Fibroblast of lung (primary cell): Measurements from ENCODE around the gene STK11. TPM values are rescaled to one million over a fixed set of nuclear protein-coding genes. Genes with fewer than 3 reads are reported as not detected.

Source experiments
- DNase-seq, 2 donors: peaks; one replicate each; pipeline versions ENCODE4 v3.0.0 to v3.0.0-alpha.2; 2010; ENCODE audit warnings: low read depth in 2 of 2
- H2AFZ ChIP-seq: 2 replicates; pipeline ENCODE4 v1.5.1; 2012; ENCODE audit warnings: low read length, control low read depth, inconsistent platforms
- H3K27ac ChIP-seq: 2 replicates; pipeline ENCODE4 v1.5.1; 2011; ENCODE audit warnings: low read length, control low read depth; ENCODE audit not compliant: insufficient read depth
- H3K27me3 ChIP-seq: 2 replicates; pipeline ENCODE4 v1.5.1; 2011; ENCODE audit warnings: mild to moderate bottlenecking, low read length; ENCODE audit not compliant: control insufficient read depth, insufficient read depth
- H3K36me3 ChIP-seq: 2 replicates; pipeline ENCODE4 v1.5.1; 2011; ENCODE audit warnings: low read length; ENCODE audit not compliant: control insufficient read depth, insufficient read depth
- H3K4me1 ChIP-seq: 2 replicates; pipeline ENCODE4 v1.5.1; 2011; ENCODE audit warnings: low read length; ENCODE audit not compliant: control insufficient read depth, insufficient read depth; ENCODE audit errors: extremely low read depth
- H3K4me2 ChIP-seq: 2 replicates; pipeline ENCODE4 v1.5.1; 2011; ENCODE audit warnings: low read length, control low read depth; ENCODE audit not compliant: insufficient read depth; ENCODE audit errors: extremely low read depth
- H3K4me3 ChIP-seq, 4 experiments: fragments of 200-600 bp in 1 of 4; sonication (generic) in 1 of 4; replicated peaks in 1 of 4; 2 replicates each; pipeline ENCODE4 v1.5.1; 2011 to 2016; ENCODE audit warnings: low read length in 4 of 4, low read depth in 3 of 4, mild to moderate bottlenecking in 3 of 4, control low read depth in 2 of 4, inconsistent platforms in 1 of 4, mixed read lengths in 1 of 4; ENCODE audit not compliant: insufficient read depth in 1 of 4; ENCODE audit errors: control extremely low read depth in 1 of 4
- H3K79me2 ChIP-seq: 2 replicates; pipeline ENCODE4 v1.5.1; 2012; ENCODE audit warnings: mild to moderate bottlenecking, low read length, inconsistent platforms; ENCODE audit not compliant: control insufficient read depth, insufficient read depth
- H3K9ac ChIP-seq: 2 replicates; pipeline ENCODE4 v1.5.1; 2011; ENCODE audit warnings: mild to moderate bottlenecking, low read length, control low read depth; ENCODE audit not compliant: insufficient read depth
- H3K9me3 ChIP-seq: 2 replicates; pipeline ENCODE4 v1.5.1; 2012; ENCODE audit warnings: low read depth, low read length; ENCODE audit not compliant: control insufficient read depth, insufficient read depth
- H4K20me1 ChIP-seq: 2 replicates; pipeline ENCODE4 v1.5.1; 2011; ENCODE audit warnings: low read length; ENCODE audit not compliant: control insufficient read depth, insufficient read depth; ENCODE audit errors: extremely low read depth
- EZH2 ChIP-seq: IDR thresholded peaks from 2 replicates; pipeline ENCODE4 v1.5.1; 2012; ENCODE audit warnings: low read length, control low read depth, mild to moderate bottlenecking; ENCODE audit errors: missing control alignments
- polyA plus RNA-seq, 2 donors: library from polyadenylated mRNA; depleted of rRNA in 1 of 2; stranded (reverse) in 1 of 2; unstranded in 1 of 2; fragments of >200 nt; gene quantifications; 2 replicates each; pipeline ENCODE4 v1.2.1, GENCODE V29; 2011 to 2012; ENCODE audit warnings: missing spikeins in 1 of 2
- total RNA-seq: library from RNA; depleted of rRNA; stranded (reverse); fragments of >200 nt; gene quantifications from 2 replicates; pipeline ENCODE4 v1.2.1, GENCODE V29; 2014
- TF ChIP-seq, protein P1 (sequence below), 2 donors: IDR thresholded peaks in 1 of 2; conservative IDR thresholded peaks in 1 of 2; 1 replicate in 1 of 2; 2 replicates in 1 of 2; pipeline ENCODE4 v1.5.1; 2011 to 2012; ENCODE audit warnings: low read length in 2 of 2, control low read depth in 1 of 2, inconsistent platforms in 1 of 2, low read depth in 1 of 2, mild to moderate bottlenecking in 1 of 2

STK11 gene
- total and polyA plus RNA-seq, 2 donors (not counting 1 experiment from before 2014, with no cell fraction given) = 23.7 to 96.6 TPM

DNA sequence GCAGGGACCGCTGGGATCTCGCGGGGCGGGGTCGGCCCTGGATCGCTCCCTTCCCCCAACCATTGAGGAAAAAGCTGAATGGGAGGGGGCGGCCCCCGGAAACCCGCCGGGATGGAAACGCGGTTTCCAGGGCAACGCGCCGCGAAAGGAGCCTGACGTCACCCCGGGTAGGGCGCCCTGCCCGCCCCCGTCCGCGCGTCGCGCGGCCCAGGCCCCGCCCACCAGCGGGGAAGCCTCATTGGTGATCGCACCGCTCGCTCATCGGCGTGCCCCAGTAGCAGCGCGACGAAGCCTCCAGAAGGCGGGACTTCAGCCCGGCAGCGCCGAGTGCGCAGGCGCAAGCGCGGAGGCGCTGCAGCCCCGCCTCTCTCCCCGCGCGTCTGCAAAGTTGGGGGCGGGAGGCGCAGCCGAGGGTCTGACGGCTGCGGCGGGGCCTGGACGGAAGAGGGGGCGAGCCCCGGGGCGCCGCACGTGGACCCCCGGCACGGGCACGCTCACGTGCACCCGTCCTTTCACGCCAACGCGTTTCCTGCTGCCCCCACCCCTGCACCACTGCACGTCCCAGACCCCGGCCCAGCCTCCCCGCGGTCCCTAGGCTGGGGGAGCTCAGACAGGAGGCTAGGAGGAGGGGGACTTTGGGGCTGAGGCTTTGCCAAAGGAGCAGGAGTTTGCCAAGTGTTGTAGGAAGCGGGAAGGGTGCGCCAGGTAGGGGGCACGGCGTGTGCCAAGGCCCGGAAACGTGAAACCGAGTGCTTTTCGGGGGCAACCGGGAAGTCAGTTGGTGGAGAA, 55.4 kb downstream of the STK11 start:
- peak overlapping the region; percentile 91 for H3K4me2 ChIP-seq
- H3K79me2 ChIP-seq = peaks cover 18% of the 10 kb centered on the region
- H2AFZ ChIP-seq = no peak overlapping the region
- no peaks in the 10 kb centered on the region for H3K27me3 ChIP-seq
- peaks cover 53% of the 10 kb centered on the region for H3K4me1 ChIP-seq
- H3K27ac ChIP-seq = peak overlapping the region; percentile 95
- no peak for TF ChIP-seq EZH2
- TF ChIP-seq, protein P1, sequence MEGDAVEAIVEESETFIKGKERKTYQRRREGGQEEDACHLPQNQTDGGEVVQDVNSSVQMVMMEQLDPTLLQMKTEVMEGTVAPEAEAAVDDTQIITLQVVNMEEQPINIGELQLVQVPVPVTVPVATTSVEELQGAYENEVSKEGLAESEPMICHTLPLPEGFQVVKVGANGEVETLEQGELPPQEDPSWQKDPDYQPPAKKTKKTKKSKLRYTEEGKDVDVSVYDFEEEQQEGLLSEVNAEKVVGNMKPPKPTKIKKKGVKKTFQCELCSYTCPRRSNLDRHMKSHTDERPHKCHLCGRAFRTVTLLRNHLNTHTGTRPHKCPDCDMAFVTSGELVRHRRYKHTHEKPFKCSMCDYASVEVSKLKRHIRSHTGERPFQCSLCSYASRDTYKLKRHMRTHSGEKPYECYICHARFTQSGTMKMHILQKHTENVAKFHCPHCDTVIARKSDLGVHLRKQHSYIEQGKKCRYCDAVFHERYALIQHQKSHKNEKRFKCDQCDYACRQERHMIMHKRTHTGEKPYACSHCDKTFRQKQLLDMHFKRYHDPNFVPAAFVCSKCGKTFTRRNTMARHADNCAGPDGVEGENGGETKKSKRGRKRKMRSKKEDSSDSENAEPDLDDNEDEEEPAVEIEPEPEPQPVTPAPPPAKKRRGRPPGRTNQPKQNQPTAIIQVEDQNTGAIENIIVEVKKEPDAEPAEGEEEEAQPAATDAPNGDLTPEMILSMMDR (conservative IDR thresholded peaks at IDR 0.05 in 1 of 2, IDR thresholded peaks at IDR 0.05 in 1 of 2; ENCODE audit: low read depth in 1 of 2, low read length in 2 of 2) = no peak
- peak; percentile 90 to 96 for DNase-seq
- H3K36me3 ChIP-seq = peaks cover 17% of the 10 kb centered on the region
- H4K20me1 ChIP-seq = no peaks in the 10 kb centered on the region
- H3K4me3 ChIP-seq = peak overlapping the region; percentile 50 to 72 (median 60)
- peak overlapping the region; percentile 92 for H3K9ac ChIP-seq
- H3K9me3 ChIP-seq = no peaks in the 10 kb centered on the region

DNA sequence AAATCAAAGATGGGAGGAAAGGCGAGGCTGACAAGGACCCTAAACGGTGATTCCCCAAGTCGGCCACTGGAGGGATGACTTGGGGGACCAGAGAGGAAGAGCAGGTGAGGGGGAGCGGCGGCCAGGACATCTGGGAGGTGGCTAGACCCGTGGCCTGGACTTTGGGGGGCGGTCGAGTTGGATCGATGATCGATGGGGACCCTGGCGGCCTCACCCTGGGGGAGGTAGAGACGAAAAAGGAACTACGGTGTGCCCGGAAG, 55.9 kb downstream of the STK11 start:
- H3K4me2 ChIP-seq = peak overlapping the region; percentile 91
- H3K9ac ChIP-seq = peak overlapping the region; percentile 92
- peak overlapping the region; percentile 95 for H3K27ac ChIP-seq
- H3K4me1 ChIP-seq = peaks cover 56% of the 10 kb centered on the region
- peak overlapping the region; percentile 50 to 72 (median 60) for H3K4me3 ChIP-seq
- no peaks in the 10 kb centered on the region for H3K9me3 ChIP-seq
- H3K27me3 ChIP-seq = no peaks in the 10 kb centered on the region
- no peaks in the 10 kb centered on the region for H4K20me1 ChIP-seq
- H3K36me3 ChIP-seq = peaks cover 15% of the 10 kb centered on the region
- no peak for TF ChIP-seq EZH2
- TF ChIP-seq, protein P1 (conservative IDR thresholded peaks at IDR 0.05 in 1 of 2, IDR thresholded peaks at IDR 0.05 in 1 of 2; ENCODE audit: low read depth in 1 of 2, low read length in 2 of 2) = no peak
- no peak for DNase-seq
- peaks cover 16% of the 10 kb centered on the region for H3K79me2 ChIP-seq
- H2AFZ ChIP-seq = no peak overlapping the region

DNA sequence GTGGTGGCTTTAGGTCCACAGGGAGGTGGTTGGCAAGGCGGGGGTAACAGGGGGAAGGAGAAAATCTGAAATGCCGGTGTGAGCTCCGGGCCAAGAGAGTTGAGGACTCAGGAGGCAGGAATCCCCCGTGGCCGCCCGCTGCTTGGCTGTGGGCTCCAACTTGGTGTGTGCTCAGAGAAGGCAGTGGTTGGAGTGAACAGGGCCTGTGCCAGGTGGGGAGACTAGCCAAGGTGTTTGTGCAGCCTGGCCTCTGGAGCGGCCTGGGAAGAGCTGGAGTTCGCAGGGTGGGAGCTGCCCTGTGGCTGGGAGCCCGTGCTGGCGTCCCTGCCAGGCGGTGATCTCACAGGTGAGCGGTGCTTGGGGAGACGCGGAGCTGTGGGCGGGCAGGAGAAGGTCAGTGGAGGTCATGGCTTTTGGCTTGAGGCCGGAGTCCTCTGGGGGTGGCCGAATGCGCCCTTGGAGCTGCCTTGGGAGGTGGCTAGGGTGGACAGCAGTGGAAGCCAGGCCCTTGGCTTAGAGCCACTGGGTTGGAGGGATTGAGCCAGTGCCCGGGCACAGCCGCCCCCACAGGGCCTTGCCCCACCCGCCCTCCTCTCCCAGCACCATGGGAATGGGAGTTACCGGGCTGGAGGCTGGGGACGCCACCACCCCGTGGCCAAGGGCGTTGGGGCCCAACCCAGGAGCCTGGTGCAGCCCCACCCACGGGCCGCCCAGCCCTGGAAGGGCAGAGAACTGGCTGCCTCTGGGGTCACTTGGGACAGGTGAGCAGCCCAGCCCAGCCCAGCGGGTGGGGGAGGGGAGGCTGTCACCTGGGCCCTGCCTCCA, 56.4 kb downstream of the STK11 start:
- Histone ChIP-seq H3K4me2 (peak overlapping the region; percentile 91), H3K9ac (peak overlapping the region; percentile 92), H3K27ac (peak overlapping the region; percentile 95), H3K36me3 (peaks cover 10% of the 10 kb centered on the region), H2AFZ (no peak overlapping the region), H3K9me3 (no peaks in the 10 kb centered on the region), H4K20me1 (no peaks in the 10 kb centered on the region), H3K4me3 (peak overlapping the region in 3 of 4 experiments; percentile 50 to 72 (median 60)), H3K4me1 (peaks cover 54% of the 10 kb centered on the region), H3K79me2 (peaks cover 11% of the 10 kb centered on the region), H3K27me3 (no peaks in the 10 kb centered on the region)
- no peak for TF ChIP-seq EZH2
- TF ChIP-seq, protein P1 (conservative IDR thresholded peaks at IDR 0.05 in 1 of 2, IDR thresholded peaks at IDR 0.05 in 1 of 2; ENCODE audit: low read depth in 1 of 2, low read length in 2 of 2) = no peak
- peak in 1 of 2 donors; percentile 83 for DNase-seq
